Ascending aorta (tissue), 2 donors: Measurements from ENCODE around the gene UTY. TPM values are rescaled to one million over a fixed set of nuclear protein-coding genes. Genes with fewer than 3 reads are reported as not detected.

Experiments used
- DNase-seq, 2 donors: peaks; one replicate each; pipeline ENCODE4 v3.0.0-alpha.2; 2019; ENCODE audit warnings: low spot score in 2 of 2
- H3K27ac ChIP-seq, 2 donors: fragments of 200-600 bp; sonication (generic); one replicate each; pipeline ENCODE4 v1.5.1; 2016 to 2017; ENCODE audit warnings: mild to moderate bottlenecking in 1 of 2
- H3K27me3 ChIP-seq: fragments of 200-600 bp; sonication (generic); one replicate; pipeline ENCODE4 v1.5.1; 2017
- H3K36me3 ChIP-seq, 2 donors: fragments of 200-600 bp; sonication (generic); one replicate each; pipeline ENCODE4 v1.5.1; 2016
- H3K4me1 ChIP-seq, 2 donors: fragments of 200-600 bp; sonication (generic); one replicate each; pipeline ENCODE4 v1.5.1; 2016 to 2017; ENCODE audit warnings: mild to moderate bottlenecking in 1 of 2
- H3K4me3 ChIP-seq, 2 donors: fragments of 200-600 bp; sonication (generic); one replicate each; pipeline ENCODE4 v1.5.1; 2016 to 2017; ENCODE audit warnings: mild to moderate bottlenecking in 1 of 2
- H3K9me3 ChIP-seq, 2 donors: fragments of 200-600 bp; sonication (generic); one replicate each; pipeline ENCODE4 v1.5.1; 2016
- CTCF ChIP-seq, 3 experiments: fragments of 200-600 bp in 2 of 3; fragments of 450-650 bp in 1 of 3; sonication (generic) in 2 of 3; IDR thresholded peaks; one replicate each; pipeline ENCODE4 v1.5.1; 2016 to 2019; ENCODE audit warnings: antibody characterized with exemption in 3 of 3, mild to moderate bottlenecking in 1 of 3, moderate library complexity in 1 of 3
- intact Hi-C: fragments of 100-400 bp; cut with DNase I; formaldehyde crosslinking; loops from one replicate; pipeline ENCODE4 v1.15.1; 2023
- total RNA-seq: library from RNA; depleted of rRNA; stranded (reverse); fragments of >200 nt; gene quantifications from one replicate; pipeline ENCODE4 v1.1.0, GENCODE V29; 2016

UTY gene
- total RNA-seq, 1 donor from 2014 or later: not detected

GRCh38 chrY:13250421-13250820 is 229.4 kb downstream of the UTY start:
- H3K36me3 ChIP-seq: no peaks in the 10 kb centered on the region

GRCh38 chrY:13243716-13244115 is 236.1 kb downstream of the UTY start:
- TF ChIP-seq CTCF (IDR thresholded peaks at IDR 0.05): no peak
- intact Hi-C loops: no loop called here
- no peaks in the 10 kb centered on the region for H3K9me3 ChIP-seq
- H3K27ac ChIP-seq: no peak overlapping the region
- H3K27me3 ChIP-seq: no peaks in the 10 kb centered on the region
- no peaks in the 10 kb centered on the region for H3K36me3 ChIP-seq
- no peaks in the 10 kb centered on the region for H3K4me1 ChIP-seq
- H3K4me3 ChIP-seq: no peak overlapping the region
- no peak for DNase-seq

More at GRCh38 chrY:13250421-13250820, 229.4 kb downstream of the UTY start:
- no peak for DNase-seq
- intact Hi-C loops: no loop called here
- Histone ChIP-seq H3K9me3 (no peaks in the 10 kb centered on the region), H3K27me3 (no peaks in the 10 kb centered on the region), H3K27ac (no peak overlapping the region), H3K4me3 (no peak overlapping the region), H3K4me1 (no peaks in the 10 kb centered on the region)
- TF ChIP-seq CTCF (IDR thresholded peaks at IDR 0.05): no peak

- Histone ChIP-seq H3K4me3 (no peak overlapping the region), H3K36me3 (no peaks in the 10 kb centered on the region), H3K27me3 (no peaks in the 10 kb centered on the region), H3K27ac (no peak overlapping the region), H3K4me1 (no peaks in the 10 kb centered on the region), H3K9me3 (no peaks in the 10 kb centered on the region)
- intact Hi-C loops: no loop called here
- no peak for TF ChIP-seq CTCF (IDR thresholded peaks at IDR 0.05)
- DNase-seq: no peak
Measured at GRCh38 chrY:13233901-13234300, 245.9 kb downstream of the UTY start.

GRCh38 chrY:13233118-13233517 is 246.7 kb downstream of the UTY start:
- Histone ChIP-seq H3K4me3 (no peak overlapping the region), H3K27ac (no peak overlapping the region), H3K9me3 (no peaks in the 10 kb centered on the region), H3K27me3 (no peaks in the 10 kb centered on the region), H3K4me1 (no peaks in the 10 kb centered on the region), H3K36me3 (no peaks in the 10 kb centered on the region)
- no peak for TF ChIP-seq CTCF (IDR thresholded peaks at IDR 0.05)
- intact Hi-C loops: no loop called here
- DNase-seq: no peak

GRCh38 chrY:13227354-13227953 is 252.4 kb downstream of the UTY start:
- Histone ChIP-seq H3K9me3 (no peaks in the 10 kb centered on the region), H3K4me3 (no peak overlapping the region), H3K4me1 (no peaks in the 10 kb centered on the region), H3K27me3 (no peaks in the 10 kb centered on the region), H3K36me3 (no peaks in the 10 kb centered on the region), H3K27ac (no peak overlapping the region)
- intact Hi-C loops: no loop called here
- DNase-seq: no peak
- TF ChIP-seq CTCF (IDR thresholded peaks at IDR 0.05): no peak
